Immature natural killer cell (primary cell): Measurements from ENCODE around the gene PSMC3IP. TPM values are rescaled to one million over a fixed set of nuclear protein-coding genes. Genes with fewer than 3 reads are reported as not detected.
A peak's percentile ranks its signal among the peaks of the same experiment; 100 is the strongest.
"Not testable (repeated sequence)": the region's sequence is repeated elsewhere in the genome, so short reads cannot be mapped to it uniquely, and the experiment has no call there.

Experiments used
- DNase-seq, 3 donors: peaks; one replicate each; pipeline ENCODE4 v3.0.0; 2022; ENCODE audit warnings: mixed read lengths in 1 of 3
- H3K27ac Mint-ChIP-seq, 6 donors: one replicate each; pipeline ENCODE4 v1.8.0; 2020; ENCODE audit warnings: mixed read lengths in 6 of 6, mild to moderate bottlenecking in 5 of 6, inconsistent platforms in 4 of 6, moderate library complexity in 3 of 6
- H3K27me3 Mint-ChIP-seq, 3 donors: one replicate each; pipeline ENCODE4 v1.8.0; 2020 to 2021; ENCODE audit warnings: low read depth in 3 of 3, mild to moderate bottlenecking in 3 of 3, mixed read lengths in 3 of 3, moderate library complexity in 3 of 3, inconsistent platforms in 1 of 3
- H3K36me3 Mint-ChIP-seq, 3 donors: one replicate each; pipeline ENCODE4 v1.8.0; 2020; ENCODE audit warnings: mixed read lengths in 3 of 3, inconsistent platforms in 2 of 3, mild to moderate bottlenecking in 2 of 3
- H3K4me1 Mint-ChIP-seq, 2 donors: one replicate each; pipeline ENCODE4 v1.8.0; 2020; ENCODE audit warnings: inconsistent platforms in 2 of 2, mild to moderate bottlenecking in 2 of 2, mixed read lengths in 2 of 2, moderate library complexity in 1 of 2
- H3K4me3 Mint-ChIP-seq, 5 donors: one replicate each; pipeline ENCODE4 v1.8.0; 2020; ENCODE audit warnings: mild to moderate bottlenecking in 5 of 5, mixed read lengths in 5 of 5, inconsistent platforms in 3 of 5, moderate library complexity in 3 of 5
- H3K9me3 Mint-ChIP-seq, 6 donors: one replicate each; pipeline ENCODE4 v1.8.0; 2020; ENCODE audit warnings: mild to moderate bottlenecking in 6 of 6, mixed read lengths in 6 of 6, inconsistent platforms in 4 of 6, moderate library complexity in 3 of 6
- polyA plus RNA-seq, 3 donors: library from polyadenylated mRNA; unstranded; fragments of 300-500 nt; fragmentation: Illumina TruSeq; gene quantifications; one replicate each; pipeline ENCODE4 v1.2.3, GENCODE V29; 2021

PSMC3IP gene, protein sequence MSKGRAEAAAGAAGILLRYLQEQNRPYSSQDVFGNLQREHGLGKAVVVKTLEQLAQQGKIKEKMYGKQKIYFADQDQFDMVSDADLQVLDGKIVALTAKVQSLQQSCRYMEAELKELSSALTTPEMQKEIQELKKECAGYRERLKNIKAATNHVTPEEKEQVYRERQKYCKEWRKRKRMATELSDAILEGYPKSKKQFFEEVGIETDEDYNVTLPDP
- 1 to 10 TPM in 2 of 3 donors, under 1 TPM in 1; 0.91 to 3.0 (median 1.5) TPM for polyA plus RNA-seq

DNA sequence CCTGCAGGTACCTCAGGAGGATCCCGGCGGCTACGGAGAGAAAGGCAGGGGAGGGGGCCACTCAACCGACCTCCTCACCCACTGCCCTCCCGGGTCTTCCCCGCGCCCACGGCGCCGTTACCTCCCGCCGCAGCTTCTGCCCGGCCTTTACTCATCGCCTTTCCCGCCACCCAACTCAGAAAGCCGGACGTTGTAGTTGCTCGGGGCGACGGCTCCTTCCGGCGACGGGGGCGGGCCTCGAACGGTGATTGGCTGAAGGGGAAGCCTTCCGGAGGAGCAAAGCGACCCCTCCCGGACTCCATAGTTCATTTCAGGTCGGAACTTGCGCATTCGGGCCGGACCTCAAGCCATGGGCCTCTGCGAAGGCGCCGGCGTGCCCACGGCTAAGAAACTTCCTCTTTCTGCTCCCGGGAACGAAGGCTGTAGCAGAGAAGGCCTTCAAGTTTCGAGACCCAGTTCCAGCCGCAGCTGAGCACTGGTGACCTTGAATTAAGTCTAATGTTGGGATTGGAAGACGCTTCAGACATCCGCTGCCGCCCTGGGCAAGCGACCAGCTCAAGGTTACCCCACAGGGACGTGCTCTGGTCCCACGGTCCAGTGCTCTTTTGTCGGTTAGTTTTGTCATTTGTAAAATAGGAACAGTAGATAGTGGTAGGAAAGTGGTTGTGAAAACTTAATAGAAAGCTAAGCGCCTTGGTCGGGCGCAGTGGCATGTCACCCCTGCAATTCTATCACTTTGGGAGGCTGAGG, at the start of gene PSMC3IP:
Gene PSMC3IP (minus strand): TSS at position 198 of the 750 bp plus-strand sequence. CDS start 43 bp downstream, at position 155.
- H3K27ac Mint-ChIP-seq, result peak within 1 kb of the TSS; percentile 89 to 98 (median 98)
- peak within 1 kb of the TSS; percentile 96 to 100 (median 99) for H3K4me3 Mint-ChIP-seq

DNA sequence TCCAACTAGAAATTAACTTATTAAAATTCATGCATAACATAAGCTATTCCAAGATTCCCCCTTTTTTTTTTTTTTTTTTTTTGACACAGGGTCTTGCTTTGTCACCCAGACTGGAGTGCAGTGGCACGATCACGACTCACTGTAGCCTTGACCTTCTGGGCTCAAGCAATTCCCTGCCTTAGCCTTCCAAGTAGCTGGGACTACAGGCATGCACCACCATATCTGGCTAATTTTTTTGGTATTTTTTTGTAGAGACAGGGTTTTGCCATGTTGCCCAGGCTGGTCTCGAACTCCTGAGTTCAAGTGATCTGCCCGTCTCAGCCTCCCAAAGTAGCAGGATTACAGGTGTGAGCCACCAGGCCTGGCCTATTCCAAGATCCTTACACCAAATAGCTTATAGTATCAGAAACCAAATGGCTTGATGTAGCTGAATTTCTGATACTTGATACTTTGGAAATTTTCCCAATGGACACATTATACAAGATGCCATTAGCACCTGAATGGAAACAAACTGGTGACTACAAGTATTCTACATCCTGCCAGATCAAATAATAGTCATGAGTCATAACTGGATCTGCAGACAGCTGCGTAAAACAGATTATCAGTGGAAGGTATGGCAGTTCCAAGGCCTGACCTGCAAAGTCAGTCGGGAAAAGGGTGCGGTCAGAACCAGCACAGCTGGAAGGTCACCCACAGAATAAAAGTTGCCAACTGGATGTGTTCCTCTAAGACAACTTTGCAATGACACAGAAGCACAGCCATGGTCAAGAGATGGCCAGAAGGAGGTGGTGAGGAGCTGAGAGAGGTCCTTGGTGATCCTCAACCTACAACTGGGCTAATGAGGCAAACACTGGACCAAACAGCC, 46.4 kb upstream of the PSMC3IP start:
- Mint-ChIP-seq H3K9me3 (peaks cover 0 to 1% (median 0%) of the 10 kb centered on the region in 6 donors), H3K4me1 (peaks cover 2 to 3% of the 10 kb centered on the region in 2 donors), H3K27me3 (peaks cover 0 to 3% (median 2%) of the 10 kb centered on the region in 3 donors), H3K36me3 (peaks cover 0 to 7% (median 0%) of the 10 kb centered on the region in 3 donors), H3K4me3 (no peak overlapping the region), H3K27ac (no peak overlapping the region)
- no peak for DNase-seq

More for the DNA sequence above, at the start of gene PSMC3IP:
- H3K36me3 Mint-ChIP-seq, result peaks cover 9 to 17% (median 14%) of the 10 kb centered on the region in 3 donors
- no peaks in the 10 kb centered on the region for H3K9me3 Mint-ChIP-seq
- peak; percentile 88 to 90 (median 89) for DNase-seq
- peaks cover 0 to 8% (median 0%) of the 10 kb centered on the region in 3 donors for H3K27me3 Mint-ChIP-seq
- H3K4me1 Mint-ChIP-seq, result peaks cover 35 to 51% of the 10 kb centered on the region in 2 donors

DNA sequence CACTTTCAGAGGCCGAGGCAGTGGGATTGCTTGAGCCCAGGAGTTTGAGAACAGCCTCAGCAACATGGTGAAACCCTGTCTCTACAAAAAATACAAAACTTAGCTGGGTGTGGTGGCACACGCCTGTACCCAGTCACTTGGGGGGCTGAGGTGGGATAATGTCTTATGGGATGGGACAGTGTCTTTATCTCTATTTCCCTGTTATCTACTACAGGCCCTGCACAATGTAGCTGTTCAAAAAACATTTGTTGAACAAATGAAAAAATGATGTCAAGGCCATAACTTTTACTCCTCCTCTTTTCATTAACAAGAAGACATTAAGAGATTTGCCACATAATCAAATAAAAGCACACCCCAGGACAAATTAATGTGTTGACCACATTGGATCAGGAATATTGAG, 45.7 kb upstream of the PSMC3IP start:
- peaks cover 9 to 10% of the 10 kb centered on the region in 2 donors for H3K4me1 Mint-ChIP-seq
- H3K27me3 Mint-ChIP-seq, result peaks cover 0 to 3% (median 2%) of the 10 kb centered on the region in 3 donors
- H3K4me3 Mint-ChIP-seq, result no peak overlapping the region
- peaks cover 0 to 1% (median 0%) of the 10 kb centered on the region in 6 donors for H3K9me3 Mint-ChIP-seq
- H3K36me3 Mint-ChIP-seq, result peaks cover 0 to 6% (median 0%) of the 10 kb centered on the region in 3 donors
- DNase-seq, result no peak
- H3K27ac Mint-ChIP-seq, result no peak overlapping the region

DNA sequence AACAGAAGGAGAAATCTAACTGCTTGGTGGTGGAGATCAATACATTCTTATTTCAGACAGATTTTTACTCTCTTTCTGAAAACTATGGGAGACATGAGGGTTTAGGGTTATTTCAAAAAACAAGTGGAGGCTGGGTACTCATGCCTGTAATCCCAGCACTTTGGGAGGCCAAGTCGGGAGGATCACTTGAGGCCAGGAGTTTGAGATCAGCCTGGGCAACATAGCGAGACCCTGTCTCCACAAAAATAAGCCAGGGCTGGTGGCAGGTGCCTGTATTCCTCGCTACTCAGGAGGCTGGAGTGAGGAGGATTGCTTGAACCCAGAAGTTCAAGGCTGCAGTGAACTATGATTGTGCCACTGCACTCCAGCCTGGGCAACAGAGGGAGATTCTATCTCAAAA, 44.5 kb upstream of the PSMC3IP start:
- peaks cover 14% of the 10 kb centered on the region in 2 donors for H3K4me1 Mint-ChIP-seq
- H3K36me3 Mint-ChIP-seq, H3K27ac Mint-ChIP-seq, H3K9me3 Mint-ChIP-seq, H3K27me3 Mint-ChIP-seq, H3K4me3 Mint-ChIP-seq, DNase-seq: not testable (repeated sequence)

DNA sequence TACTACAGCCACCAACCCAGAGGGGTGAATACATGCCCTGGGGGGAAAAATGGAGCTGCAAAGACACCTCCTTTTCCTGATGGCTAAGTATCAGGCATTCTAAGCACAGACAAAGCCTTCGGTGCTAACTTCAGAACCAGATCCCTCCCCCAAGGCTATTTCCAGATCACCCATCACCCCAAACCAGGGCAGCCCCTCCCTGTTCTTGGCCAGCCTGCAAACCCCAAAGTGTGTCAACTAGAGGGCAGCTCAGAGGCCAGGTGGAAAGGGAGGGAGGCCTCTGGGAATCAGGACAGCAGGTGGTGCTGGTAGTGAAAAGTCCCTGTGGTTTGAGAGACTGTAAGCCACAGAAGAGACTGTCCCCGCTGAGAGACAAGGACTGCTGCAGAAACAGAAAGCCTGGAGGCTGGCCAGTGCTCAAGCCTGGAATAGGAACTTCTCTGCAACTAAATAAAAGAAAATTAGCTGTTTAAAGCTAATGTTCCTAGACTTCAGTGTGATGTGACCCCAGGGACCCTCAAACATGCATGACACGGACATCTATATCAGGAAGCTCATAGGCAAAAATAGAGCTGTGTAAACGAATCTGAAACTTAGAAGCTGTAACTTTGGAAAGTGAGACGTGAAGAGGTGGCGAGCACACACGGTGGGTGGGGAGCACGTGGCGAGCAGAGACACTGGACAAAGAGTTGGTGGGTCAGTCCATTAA, 41.1 kb upstream of the PSMC3IP start:
- peaks cover 14% of the 10 kb centered on the region in 2 donors for H3K4me1 Mint-ChIP-seq
- H3K27ac Mint-ChIP-seq, result peak overlapping the region in 4 of 6 donors; percentile 17 to 58 (median 32)
- H3K36me3 Mint-ChIP-seq, result peaks cover 3 to 19% (median 6%) of the 10 kb centered on the region in 3 donors
- H3K9me3 Mint-ChIP-seq, result no peaks in the 10 kb centered on the region
- peaks cover 0 to 3% (median 2%) of the 10 kb centered on the region in 3 donors for H3K27me3 Mint-ChIP-seq
- peak in 1 of 3 donors; percentile 10 for DNase-seq
- H3K4me3 Mint-ChIP-seq, result peak overlapping the region in 4 of 5 donors; percentile 2 to 68 (median 62)

DNA sequence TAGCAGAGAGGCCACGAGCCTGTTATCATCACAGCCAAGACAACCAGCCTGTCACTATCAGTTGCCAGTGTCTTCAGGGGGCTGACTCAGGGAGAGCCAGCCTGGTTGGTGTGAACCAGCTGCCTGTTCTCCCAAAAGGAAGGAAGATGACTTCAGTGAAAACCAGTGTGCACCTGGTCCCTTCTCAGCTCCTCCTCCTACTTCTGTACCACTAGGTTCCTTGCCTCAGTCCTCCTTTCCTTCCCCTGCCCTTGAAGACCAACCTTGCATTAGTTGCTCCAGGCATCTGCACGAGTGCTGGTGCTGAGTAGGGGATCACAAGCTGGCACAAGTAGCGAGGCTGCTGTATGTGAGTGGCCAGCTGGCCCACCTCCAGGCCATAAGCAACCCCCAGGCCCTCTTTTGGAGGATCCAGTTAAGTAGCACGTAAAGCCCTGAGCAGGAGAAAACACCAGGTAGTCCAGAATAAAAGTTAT, 40.5 kb upstream of the PSMC3IP start:
- H3K9me3 Mint-ChIP-seq, result no peaks in the 10 kb centered on the region
- peaks cover 0 to 20% (median 6%) of the 10 kb centered on the region in 3 donors for H3K36me3 Mint-ChIP-seq
- peak overlapping the region in 2 of 6 donors; percentile 39 to 58 for H3K27ac Mint-ChIP-seq
- H3K27me3 Mint-ChIP-seq, result peaks cover 0 to 4% (median 2%) of the 10 kb centered on the region in 3 donors
- DNase-seq, result no peak
- H3K4me3 Mint-ChIP-seq, result no peak overlapping the region
- H3K4me1 Mint-ChIP-seq, result peaks cover 14% of the 10 kb centered on the region in 2 donors

DNA sequence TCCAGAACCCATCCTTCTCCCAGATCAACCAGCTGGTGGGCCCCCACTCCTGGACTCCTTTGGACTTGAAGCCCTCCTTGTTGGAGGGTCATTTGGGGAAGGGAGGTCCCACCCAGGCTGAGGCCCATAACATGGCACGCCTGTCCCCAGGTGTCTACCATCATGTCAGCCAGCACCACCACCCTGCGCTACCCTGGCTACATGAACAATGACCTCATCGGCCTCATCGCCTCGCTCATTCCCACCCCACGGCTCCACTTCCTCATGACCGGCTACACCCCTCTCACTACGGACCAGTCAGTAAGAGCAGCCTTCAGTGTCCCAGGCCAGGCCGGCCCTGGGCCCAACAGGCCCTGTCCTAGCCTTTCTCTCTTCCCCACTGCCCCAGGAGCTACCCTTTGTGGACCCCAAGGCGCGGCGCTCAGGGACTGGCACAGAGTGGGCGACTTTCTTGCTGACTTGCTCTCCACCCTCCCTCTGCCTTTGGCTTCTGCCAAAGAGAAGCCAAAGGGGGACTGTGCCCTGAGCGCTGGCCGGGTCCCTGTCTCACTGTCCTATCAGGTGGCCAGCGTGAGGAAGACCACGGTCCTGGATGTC, 36.3 kb upstream of the PSMC3IP start:
- Mint-ChIP-seq H3K27me3 (peaks cover 6 to 12% (median 8%) of the 10 kb centered on the region in 3 donors), H3K4me1 (peaks cover 19 to 23% of the 10 kb centered on the region in 2 donors)

DNA sequence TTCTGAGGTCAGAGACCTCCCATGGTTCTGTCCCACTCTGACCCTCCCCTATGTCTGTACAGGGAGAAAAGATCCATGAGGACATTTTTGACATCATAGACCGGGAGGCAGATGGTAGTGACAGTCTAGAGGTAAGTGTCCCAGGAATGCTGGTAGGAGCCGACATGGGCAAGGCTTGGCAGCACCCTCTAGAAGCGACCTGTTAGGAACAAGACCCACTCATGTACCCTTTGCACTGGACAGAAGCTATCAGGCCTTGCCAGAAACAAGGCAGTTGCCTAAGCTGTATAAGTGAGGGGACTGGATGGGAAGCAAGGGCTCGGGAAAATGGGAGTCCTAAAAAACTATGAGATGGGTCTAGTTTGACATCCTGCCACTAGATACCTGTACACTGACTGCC, 34.5 kb upstream of the PSMC3IP start:
- H3K4me3 Mint-ChIP-seq, result peak overlapping the region in 4 of 5 donors; percentile 21 to 49 (median 40)
- peaks cover 8 to 17% (median 10%) of the 10 kb centered on the region in 3 donors for H3K27me3 Mint-ChIP-seq
- no peak overlapping the region for H3K27ac Mint-ChIP-seq
- H3K4me1 Mint-ChIP-seq, result peaks cover 24 to 31% of the 10 kb centered on the region in 2 donors
- DNase-seq, result no peak
- H3K9me3 Mint-ChIP-seq, result no peaks in the 10 kb centered on the region
- H3K36me3 Mint-ChIP-seq, result peaks cover 0 to 25% (median 6%) of the 10 kb centered on the region in 3 donors

More for the DNA sequence above, 36.3 kb upstream of the PSMC3IP start:
- H3K27ac Mint-ChIP-seq, result no peak overlapping the region
- peaks cover 0 to 25% (median 6%) of the 10 kb centered on the region in 3 donors for H3K36me3 Mint-ChIP-seq
- no peak overlapping the region for H3K4me3 Mint-ChIP-seq
- H3K9me3 Mint-ChIP-seq, result no peaks in the 10 kb centered on the region
- DNase-seq, result no peak

DNA sequence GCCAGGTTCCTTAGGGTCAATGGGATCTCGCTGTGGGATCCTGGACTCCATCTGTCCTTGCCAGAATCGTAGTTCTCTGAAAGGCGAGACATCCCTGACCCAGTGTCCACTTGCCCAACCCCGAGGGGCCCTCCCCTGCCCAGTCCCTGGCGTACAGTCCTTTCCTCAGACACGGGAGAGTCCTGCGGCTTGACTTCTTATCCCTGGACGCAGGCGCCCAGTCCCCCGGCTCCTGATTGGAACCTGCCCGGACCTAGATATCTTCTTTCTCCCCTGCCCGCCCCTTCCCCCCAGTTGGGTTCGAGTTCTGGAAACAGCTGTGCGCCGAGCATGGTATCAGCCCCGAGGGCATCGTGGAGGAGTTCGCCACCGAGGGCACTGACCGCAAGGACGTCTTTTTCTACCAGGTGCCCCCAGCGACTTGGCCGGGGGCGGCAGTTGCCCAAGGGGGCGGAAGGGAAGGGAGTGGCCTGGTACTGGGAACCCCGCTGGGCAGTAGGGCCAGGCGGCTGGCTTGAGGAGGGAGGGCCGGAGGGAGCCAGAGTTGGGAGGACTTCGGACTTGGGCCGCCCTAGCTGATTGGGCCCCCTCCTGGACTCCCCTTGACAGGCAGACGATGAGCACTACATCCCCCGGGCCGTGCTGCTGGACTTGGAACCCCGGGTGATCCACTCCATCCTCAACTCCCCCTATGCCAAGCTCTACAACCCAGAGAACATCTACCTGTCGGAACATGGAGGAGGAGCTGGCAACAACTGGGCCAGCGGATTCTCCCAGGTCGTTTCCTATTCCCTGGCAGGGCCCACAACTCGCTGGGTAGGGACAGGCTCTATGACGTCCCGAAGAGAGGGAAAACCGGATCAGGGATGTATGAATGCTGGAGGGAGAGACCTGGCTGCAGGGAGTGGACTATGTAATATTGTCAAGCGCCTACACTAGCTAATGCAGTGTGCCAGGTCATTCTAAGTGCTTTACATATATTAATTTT, 32.6 kb upstream of the PSMC3IP start:
- Mint-ChIP-seq H3K36me3 (peaks cover 0 to 24% (median 6%) of the 10 kb centered on the region in 3 donors), H3K27me3 (peaks cover 8 to 17% (median 9%) of the 10 kb centered on the region in 3 donors), H3K27ac (peak overlapping the region; percentile 94 to 100 (median 98)), H3K4me3 (peak overlapping the region; percentile 99 to 100 (median 100)), H3K4me1 (peaks cover 43 to 50% of the 10 kb centered on the region in 2 donors)
- H3K9me3 Mint-ChIP-seq, result not testable (repeated sequence)
- DNase-seq, result peak in 1 of 3 donors; percentile 3

DNA sequence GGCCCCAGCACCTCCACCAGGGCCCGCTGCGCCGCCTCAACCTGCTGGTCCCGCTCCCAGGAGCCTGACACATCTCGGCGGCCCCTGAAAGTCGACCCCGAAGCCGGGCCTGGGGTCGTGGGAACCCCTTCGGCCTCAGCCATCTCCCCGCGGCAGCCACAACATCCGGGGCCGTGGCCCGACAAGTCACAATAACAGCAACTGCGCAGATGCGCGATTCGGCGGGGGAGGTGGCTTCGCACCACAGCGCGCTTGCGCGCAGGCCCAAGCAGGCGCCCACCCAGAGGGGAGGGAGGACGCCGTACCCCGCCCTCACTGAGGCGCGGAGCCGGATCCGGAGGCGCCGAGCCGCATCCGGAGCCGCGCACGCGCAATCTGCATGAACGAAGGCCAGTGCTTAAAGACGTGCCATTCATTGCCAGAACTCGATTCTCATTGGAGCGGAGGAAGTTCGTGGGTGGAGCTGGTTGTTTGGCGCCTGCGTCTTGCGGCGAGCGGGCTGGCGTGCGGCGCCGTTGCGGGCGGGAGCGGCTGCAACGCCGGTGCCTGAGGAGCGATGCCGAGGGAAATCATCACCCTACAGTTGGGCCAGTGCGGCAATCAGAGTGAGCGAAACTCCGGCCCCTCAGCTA, 31.8 kb upstream of the PSMC3IP start, which contains the start of the genes RETREG3 and TUBG1:
Gene RETREG3 (minus strand): TSS at position 193 of the 632 bp plus-strand sequence. CDS start 50 bp downstream, at position 143.
Gene TUBG1 (plus strand): TSS at position 502 of the 632 bp plus-strand sequence. CDS start 55 bp downstream, at position 557.
- Mint-ChIP-seq H3K36me3 (peaks cover 0 to 17% (median 0%) of the 10 kb centered on the region in 3 donors), H3K9me3 (no peaks in the 10 kb centered on the region), H3K4me1 (peaks cover 51 to 58% of the 10 kb centered on the region in 2 donors), H3K27ac (peak within 1 kb of the TSS; percentile 94 to 100 (median 98)), H3K27me3 (peaks cover 8 to 14% (median 9%) of the 10 kb centered on the region in 3 donors), H3K4me3 (peak within 1 kb of the TSS; percentile 99 to 100 (median 100))
- DNase-seq, result peak; percentile 99 to 100 (median 100)
